DMS53 treated with DMSO at 0.1 percent for 48 hours (cell line): ENCODE results near the gene ZNF467.

ENCODE experiments used
- DNase-seq: peaks from one replicate; lab custom pipeline; 2025; ENCODE audit not compliant: unreplicated experiment; lab: John Stamatoyannopoulos, UW

Gene ZNF467

DNA sequence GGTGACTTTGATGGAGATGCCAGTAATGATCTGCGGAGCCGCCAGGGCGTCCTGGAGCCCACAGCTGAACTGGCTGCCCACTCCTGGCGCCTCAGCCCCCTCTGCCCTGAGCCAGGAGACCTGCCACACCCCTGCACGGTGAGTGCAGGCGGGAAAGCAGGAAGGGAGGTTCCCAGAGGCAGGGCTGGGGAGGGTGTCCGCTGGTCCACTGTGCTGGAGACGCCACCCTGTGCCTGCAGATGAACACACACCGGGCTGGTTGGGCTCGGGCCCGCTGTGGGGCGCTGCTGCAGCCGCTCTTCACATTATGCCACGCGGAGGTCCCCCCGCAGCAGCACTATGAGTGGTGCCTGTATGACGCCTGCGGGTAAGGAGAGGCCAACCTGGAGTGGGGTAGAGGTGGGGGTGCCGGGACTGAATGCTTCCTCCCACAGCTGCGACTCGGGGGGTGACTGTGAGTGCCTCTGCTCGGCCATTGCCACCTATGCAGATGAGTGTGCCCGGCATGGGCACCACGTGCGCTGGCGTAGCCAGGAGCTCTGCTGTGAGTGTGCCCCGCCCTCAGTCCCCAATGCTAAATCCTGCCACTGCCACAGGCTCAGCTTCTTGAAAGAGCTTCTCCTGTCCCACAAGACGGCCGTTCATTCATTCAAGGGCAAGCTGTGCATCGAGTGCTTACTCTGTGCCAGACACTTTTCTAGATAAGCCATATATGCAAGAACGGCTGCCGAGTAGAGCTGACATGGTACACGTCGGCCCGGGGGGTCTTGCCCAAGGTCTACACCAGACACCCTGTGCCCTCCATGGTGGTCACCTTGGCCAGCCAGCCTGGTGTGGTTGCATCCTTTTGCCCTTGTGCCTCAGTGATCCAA is 14.3 kb upstream of the ZNF467 start:
- no peak for DNase-seq

- DNase-seq, result no peak
These were observed 12.6 kb upstream of the ZNF467 start for GRCh38 chr7:149785983-149786382.

- DNase-seq, result no peak
These were observed 12.0 kb upstream of the ZNF467 start for GRCh38 chr7:149785402-149785801.

- DNase-seq, result no peak
These were observed 10.8 kb upstream of the ZNF467 start for GRCh38 chr7:149784251-149784608.

- no peak for DNase-seq
These were observed 10.2 kb upstream of the ZNF467 start for GRCh38 chr7:149783386-149784250.

- no peak for DNase-seq
These were observed 9.4 kb upstream of the ZNF467 start for GRCh38 chr7:149782682-149783345.

GRCh38 chr7:149781921-149782320 is 8.5 kb upstream of the ZNF467 start:
- no peak for DNase-seq

DNA sequence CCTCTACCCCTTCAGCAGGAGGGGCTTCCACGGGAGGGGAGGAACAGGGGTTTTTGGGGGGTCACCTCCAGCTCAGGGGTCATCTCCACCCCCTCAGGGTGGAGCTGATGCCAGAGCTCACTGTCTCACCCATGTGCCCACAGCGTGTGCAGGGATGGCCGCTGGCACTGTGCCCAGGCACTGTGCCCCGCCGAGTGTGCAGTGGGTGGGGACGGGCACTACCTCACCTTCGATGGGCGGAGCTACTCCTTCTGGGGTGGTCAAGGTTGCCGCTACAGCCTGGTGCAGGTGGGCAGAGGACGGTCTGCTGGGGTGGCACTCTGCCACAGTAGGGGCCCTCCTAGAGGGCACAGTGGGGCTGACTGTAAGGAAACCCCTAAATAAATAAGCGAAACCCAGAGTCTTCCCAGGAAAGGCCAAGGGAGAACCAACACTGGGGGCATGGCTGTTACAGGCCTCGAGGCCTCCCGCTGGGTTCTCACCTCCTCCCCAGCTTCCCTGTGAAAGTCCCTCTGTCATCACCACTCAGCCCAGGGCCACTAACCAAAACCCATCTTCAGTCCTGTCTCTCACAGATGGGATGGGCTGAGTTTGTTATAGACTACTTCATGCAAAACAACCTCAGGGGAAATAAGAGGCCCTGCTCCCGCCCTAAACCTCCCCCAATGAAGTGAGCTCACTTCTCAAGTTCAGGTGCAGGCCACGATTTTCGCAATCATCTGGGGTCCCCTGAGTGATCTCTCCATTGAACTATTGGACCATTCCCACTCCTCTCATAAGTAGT is 7.4 kb upstream of the ZNF467 start:
- no peak for DNase-seq

GRCh38 chr7:149780056-149780455 is 6.7 kb upstream of the ZNF467 start:
- no peak for DNase-seq

DNA sequence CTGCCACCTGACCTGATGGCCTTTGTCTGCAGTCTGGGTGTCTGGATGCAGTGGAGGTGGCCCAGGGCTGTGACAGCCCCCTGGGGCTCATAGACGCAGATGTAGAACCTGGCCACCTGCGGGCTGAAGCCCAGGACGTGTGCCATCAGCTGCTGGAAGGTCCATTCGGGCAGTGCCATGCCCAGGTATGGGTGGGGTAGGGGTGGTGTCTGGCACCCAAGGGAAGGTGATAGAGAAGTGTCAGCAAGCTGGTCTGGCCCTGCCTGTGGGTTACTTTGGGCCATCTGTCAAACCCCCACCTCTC is 6.1 kb upstream of the ZNF467 start:
- no peak for DNase-seq

DNA sequence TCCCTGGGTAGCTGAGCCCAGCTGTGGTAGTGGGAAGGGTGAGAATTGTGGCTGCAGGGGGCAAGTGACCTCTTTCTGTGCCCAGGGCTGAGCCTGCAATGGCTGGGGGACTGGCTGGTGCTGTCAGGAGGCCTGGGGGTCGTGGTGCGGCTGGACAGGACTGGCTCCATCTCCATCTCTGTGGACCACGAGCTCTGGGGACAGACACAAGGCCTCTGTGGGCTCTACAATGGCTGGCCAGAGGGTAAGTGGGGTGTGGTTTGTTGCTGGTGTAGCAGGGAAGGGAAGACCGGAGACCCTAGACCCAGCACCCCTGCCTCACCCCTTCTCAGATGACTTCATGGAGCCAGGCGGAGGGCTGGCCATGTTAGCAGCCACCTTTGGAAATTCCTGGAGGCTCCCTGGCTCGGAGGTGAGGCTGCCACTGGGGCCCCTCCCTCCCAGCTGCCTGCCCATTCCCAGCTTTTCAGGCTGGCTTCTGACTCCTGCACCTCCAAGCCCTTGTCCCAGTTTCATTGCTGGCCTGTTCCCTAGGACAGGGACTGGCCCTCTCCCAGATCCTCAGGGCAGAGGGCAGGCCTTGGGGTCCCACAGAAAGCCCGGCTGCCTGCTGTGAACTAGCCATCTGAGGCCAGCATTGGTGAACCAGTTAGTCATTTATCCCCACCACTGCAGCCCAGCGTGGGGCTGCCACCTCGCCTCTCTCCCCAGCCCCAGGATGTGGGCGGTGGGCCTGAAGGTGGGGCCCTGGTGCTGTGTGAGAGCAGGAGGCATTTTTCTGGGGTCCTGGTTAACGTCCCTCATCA is 5.5 kb upstream of the ZNF467 start:
- no peak for DNase-seq

DNA sequence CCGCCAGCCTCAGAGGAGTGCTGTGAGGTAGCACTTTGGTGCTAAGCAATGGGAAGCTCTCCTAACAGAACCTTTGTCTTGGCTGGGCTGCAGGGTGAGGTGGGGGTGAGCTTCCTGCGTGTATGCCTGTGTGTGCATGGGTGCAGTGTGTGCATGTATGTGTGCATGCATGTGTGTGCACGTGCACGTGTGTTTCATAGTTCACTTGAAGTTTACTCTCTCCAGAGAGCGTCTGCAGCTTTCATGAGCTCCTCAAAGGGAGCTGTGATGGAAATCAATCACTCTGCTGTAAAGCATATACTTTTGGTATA is 4.9 kb upstream of the ZNF467 start:
- no peak for DNase-seq

GRCh38 chr7:149777551-149778326 is 4.4 kb upstream of the ZNF467 start:
- no peak for DNase-seq

- DNase-seq, result no peak
These were observed 3.5 kb upstream of the ZNF467 start for GRCh38 chr7:149776848-149777407.

DNA sequence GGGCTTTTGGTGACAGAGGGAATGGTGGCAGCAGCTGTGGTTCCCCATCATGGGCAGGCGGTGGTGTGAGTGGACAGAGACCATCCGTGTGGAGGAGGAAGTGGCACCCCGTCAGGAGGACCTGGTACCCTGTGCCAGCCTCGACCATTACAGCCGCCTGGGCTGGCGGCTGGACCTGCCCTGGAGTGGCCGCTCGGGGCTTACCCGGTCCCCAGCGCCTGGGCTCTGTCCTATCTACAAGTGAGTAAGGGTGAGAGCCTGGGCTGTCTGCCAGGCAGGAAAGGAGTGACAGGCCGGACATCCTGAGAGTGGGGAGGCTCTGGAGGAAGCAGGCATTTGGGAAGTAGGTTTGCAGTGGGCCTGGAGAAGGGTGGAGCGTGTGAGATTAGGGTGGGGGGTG is 2.9 kb upstream of the ZNF467 start:
- DNase-seq, result peak; percentile 37

GRCh38 chr7:149775176-149775556 is 1.8 kb upstream of the ZNF467 start:
- DNase-seq, result no peak

GRCh38 chr7:149774237-149775175 is 1.1 kb upstream of the ZNF467 start:
- DNase-seq, result peak; percentile 53

GRCh38 chr7:149772956-149773434 is 393 bp downstream of the ZNF467 start:
- DNase-seq, result peak; percentile 32
